Activated CD8-positive, alpha-beta T cell treated with anti-CD3 and anti-CD28 coated beads, Interleukin-2, amount 10 ng/mL, durations not matched to agents 7 days and 5 days (primary cell): ENCODE results near the gene ZFP69. TPM values are rescaled to one million over a fixed set of nuclear protein-coding genes. Genes with fewer than 3 reads are reported as not detected.
A peak's percentile ranks its signal among the peaks of the same experiment; 100 is the strongest.

Experiments used
- ATAC-seq: fragments of 150-1000 bp; cut with Tn5 transposase; one replicate; pipeline ENCODE4 v1.10.0; 2021; ENCODE audit warnings: moderate library complexity
- CTCF ChIA-PET: fragments of 350-600 bp; sonication (Branson Sonifier 250); formaldehyde crosslinking; loops from one replicate; lab custom pipeline; 2021; ENCODE audit warnings: antibody characterized with exemption; lab: Charles Lee
- POLR2A ChIA-PET: fragments of 350-600 bp; sonication (Branson Sonifier 250); formaldehyde crosslinking; loops from one replicate; lab custom pipeline; 2021; ENCODE audit warnings: antibody characterized with exemption; lab: Charles Lee
- DNase-seq: peaks from one replicate; pipeline ENCODE4 v3.0.0-alpha.2; 2020
- H3K27ac Mint-ChIP-seq: one replicate; pipeline ENCODE4 v1.8.0; 2021; ENCODE audit warnings: mild to moderate bottlenecking, mixed read lengths
- H3K27me3 Mint-ChIP-seq: one replicate; pipeline ENCODE4 v1.8.0; 2021; ENCODE audit warnings: low read depth, mixed read lengths
- H3K36me3 Mint-ChIP-seq: one replicate; pipeline ENCODE4 v1.8.0; 2021; ENCODE audit warnings: low read depth, mixed read lengths
- H3K4me1 Mint-ChIP-seq: one replicate; pipeline ENCODE4 v1.8.0; 2021; ENCODE audit warnings: low read depth, mixed read lengths
- H3K4me3 Mint-ChIP-seq: one replicate; pipeline ENCODE4 v1.8.0; 2021; ENCODE audit warnings: mild to moderate bottlenecking, mixed read lengths
- H3K9me3 Mint-ChIP-seq: one replicate; pipeline ENCODE4 v1.8.0; 2022; ENCODE audit warnings: mixed read lengths; ENCODE audit not compliant: insufficient read depth
- total RNA-seq, 2 experiments: library from RNA; stranded (reverse); gene quantifications; one replicate each; pipeline ENCODE4 v1.2.3, GENCODE V29; 2021

Gene ZFP69
- total RNA-seq, 2 experiments from 2014 or later, result 2.2 to 2.7 TPM

GRCh38 chr1:40519517-40519916 is 42.4 kb downstream of the ZFP69 start:
- no peak for ATAC-seq
- POLR2A ChIA-PET, result interaction anchor here (0.6 to 1.3 kb wide), 2 partner anchors 12 to 732 kb away, joined by 4 to 6 read pairs; partner anchors contain the start of gene ZNF684

GRCh38 chr1:40530735-40531380 is 53.8 kb downstream of the ZFP69 start:
- ATAC-seq (no peak), DNase-seq (no peak)
- Mint-ChIP-seq H3K36me3 (peaks cover 26% of the 10 kb centered on the region), H3K9me3 (peaks cover 23% of the 10 kb centered on the region), H3K4me3 (peak overlapping the region; percentile 97), H3K27me3 (peaks cover 17% of the 10 kb centered on the region), H3K4me1 (peaks cover 20% of the 10 kb centered on the region), H3K27ac (peak overlapping the region; percentile 95)
- ChIA-PET POLR2A (interaction anchor here (1.4 to 2.0 kb wide), 3 partner anchors 12 to 161 kb away, joined by 4 to 7 read pairs (median 5); partner anchors contain the start of genes NFYC and ZFP69B), CTCF (interaction anchor here (1.2 to 2.6 kb wide), 7 partner anchors 15 to 422 kb away, joined by 3 to 18 read pairs (median 7); partner anchors contain the start of gene NFYC)

More at GRCh38 chr1:40519517-40519916, 42.4 kb downstream of the ZFP69 start:
- Mint-ChIP-seq H3K4me3 (no peak overlapping the region), H3K9me3 (peaks cover 49% of the 10 kb centered on the region), H3K4me1 (no peaks in the 10 kb centered on the region), H3K27ac (no peak overlapping the region), H3K27me3 (no peaks in the 10 kb centered on the region), H3K36me3 (peaks cover 35% of the 10 kb centered on the region)
- DNase-seq, result no peak
- CTCF ChIA-PET, result interaction anchor here (1.3 kb wide), 1 partner anchor 13 kb away, joined by 4 read pairs; no protein-coding TSS in a partner anchor

- Mint-ChIP-seq H3K27me3 (peaks cover 13% of the 10 kb centered on the region), H3K27ac (peak within 1 kb of the TSS; percentile 95), H3K4me3 (peak within 1 kb of the TSS; percentile 97), H3K36me3 (peaks cover 27% of the 10 kb centered on the region), H3K9me3 (peaks cover 18% of the 10 kb centered on the region), H3K4me1 (peaks cover 20% of the 10 kb centered on the region)
- DNase-seq (peak; percentile 91), ATAC-seq (peak; percentile 97)
- CTCF ChIA-PET, result interaction anchor here (0.6 to 2.6 kb wide), 24 partner anchors 9 to 434 kb away, joined by 3 to 18 read pairs (median 5); partner anchors contain the start of genes CITED4 and NFYC
- POLR2A ChIA-PET, result interaction anchor here (0.8 to 2.0 kb wide), 8 partner anchors 13 to 267 kb away, joined by 3 to 11 read pairs (median 4); partner anchors contain the start of genes EXO5, NFYC, SMAP2 and ZFP69B
Observed at GRCh38 chr1:40531381-40532061, 54.4 kb downstream of the ZFP69 start, which contains the start of gene ZNF684. TSS of gene ZNF684 (plus strand) at chr1:40531637. CDS start at chr1:40533167, 1,530 bp downstream.

- DNase-seq (no peak), ATAC-seq (no peak)
- Mint-ChIP-seq H3K27ac (peak overlapping the region; percentile 95), H3K9me3 (peaks cover 18% of the 10 kb centered on the region), H3K27me3 (peaks cover 10% of the 10 kb centered on the region), H3K36me3 (peaks cover 28% of the 10 kb centered on the region), H3K4me1 (peaks cover 20% of the 10 kb centered on the region), H3K4me3 (peak overlapping the region; percentile 97)
- ChIA-PET CTCF (interaction anchor here (0.7 to 2.6 kb wide), 34 partner anchors 10 to 434 kb away, joined by 3 to 18 read pairs (median 5); partner anchors contain the start of genes CITED4, EXO5 and NFYC), POLR2A (interaction anchor here (0.8 to 2.0 kb wide), 8 partner anchors 13 to 266 kb away, joined by 3 to 11 read pairs (median 4); partner anchors contain the start of genes EXO5, NFYC, SMAP2 and ZFP69B)
Observed at GRCh38 chr1:40532062-40532389, 54.9 kb downstream of the ZFP69 start.

DNA sequence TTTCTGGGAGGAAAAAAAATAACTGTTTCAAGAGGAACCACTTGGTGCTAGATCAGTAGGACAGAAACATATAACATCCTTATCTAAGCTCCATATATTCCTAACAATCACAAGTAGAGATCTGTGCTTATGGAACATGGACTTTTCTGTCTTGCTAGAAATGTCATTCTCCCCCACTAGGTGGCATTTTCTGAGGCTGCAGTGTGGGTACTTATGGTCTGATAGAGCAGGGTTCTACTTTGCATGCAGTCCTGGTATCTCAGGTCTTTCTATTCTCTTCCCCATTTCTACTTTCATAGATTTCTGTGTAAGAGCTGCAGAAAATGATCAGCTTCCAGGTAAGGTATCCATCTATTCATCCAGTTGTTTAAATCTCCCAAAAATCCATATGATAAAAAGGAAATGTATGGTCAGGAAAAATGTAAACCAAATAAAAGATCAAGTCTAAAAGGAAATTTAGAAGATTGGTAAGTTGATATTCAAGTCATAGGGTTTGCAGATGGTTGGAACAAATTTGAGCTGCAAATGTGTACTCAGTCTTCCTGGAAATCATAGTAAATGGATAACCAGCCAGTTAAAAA is 55.8 kb downstream of the ZFP69 start:
- Mint-ChIP-seq H3K27ac (no peak overlapping the region), H3K9me3 (peaks cover 13% of the 10 kb centered on the region), H3K36me3 (peaks cover 33% of the 10 kb centered on the region), H3K27me3 (peaks cover 10% of the 10 kb centered on the region), H3K4me1 (peaks cover 20% of the 10 kb centered on the region), H3K4me3 (peak overlapping the region; percentile 97)
- DNase-seq (peak; percentile 56), ATAC-seq (no peak)
- ChIA-PET CTCF (interaction anchor here (0.6 to 2.6 kb wide), 44 partner anchors 9 to 630 kb away, joined by 3 to 18 read pairs (median 4); partner anchors contain the start of genes CITED4, EXO5 and NFYC), POLR2A (interaction anchor here (0.7 to 2.0 kb wide), 3 partner anchors 24 to 213 kb away, joined by 4 to 11 read pairs (median 7); partner anchors contain the start of genes EXO5 and NFYC)

DNA sequence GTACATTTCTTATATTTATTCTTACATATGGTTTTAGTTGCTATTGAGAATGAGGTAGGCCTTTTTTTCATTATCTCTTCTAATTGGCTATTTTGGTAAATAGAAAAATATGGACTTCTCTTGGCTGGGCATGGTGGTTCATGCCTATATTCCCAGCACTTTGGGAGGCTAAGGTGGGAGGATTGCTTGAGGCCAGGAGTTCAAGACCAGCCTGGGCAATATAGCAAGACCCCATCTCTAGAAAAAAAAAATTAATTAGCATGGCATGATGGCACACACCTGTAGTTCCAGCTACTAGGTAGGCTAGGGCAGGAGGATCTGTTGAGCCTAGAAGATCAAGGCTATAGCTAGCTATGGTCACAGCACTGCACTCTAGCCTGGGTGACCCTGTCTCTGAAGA is 57.5 kb downstream of the ZFP69 start:
- H3K4me3 Mint-ChIP-seq, result no peak overlapping the region
- H3K4me1 Mint-ChIP-seq, result peaks cover 20% of the 10 kb centered on the region
- ATAC-seq, result no peak
- ChIA-PET CTCF (no interaction called here), POLR2A (no interaction called here)
- peaks cover 39% of the 10 kb centered on the region for H3K36me3 Mint-ChIP-seq
- H3K27ac Mint-ChIP-seq, result no peak overlapping the region
- DNase-seq, result no peak
- H3K9me3 Mint-ChIP-seq, result peaks cover 10% of the 10 kb centered on the region
- H3K27me3 Mint-ChIP-seq, result peaks cover 3% of the 10 kb centered on the region

GRCh38 chr1:40535732-40536131 is 58.6 kb downstream of the ZFP69 start:
- peaks cover 6% of the 10 kb centered on the region for H3K9me3 Mint-ChIP-seq
- no peak overlapping the region for H3K27ac Mint-ChIP-seq
- no peak for DNase-seq
- ChIA-PET CTCF (no interaction called here), POLR2A (no interaction called here)
- peaks cover 20% of the 10 kb centered on the region for H3K4me1 Mint-ChIP-seq
- H3K27me3 Mint-ChIP-seq, result no peaks in the 10 kb centered on the region
- peaks cover 48% of the 10 kb centered on the region for H3K36me3 Mint-ChIP-seq
- no peak for ATAC-seq
- no peak overlapping the region for H3K4me3 Mint-ChIP-seq

DNA sequence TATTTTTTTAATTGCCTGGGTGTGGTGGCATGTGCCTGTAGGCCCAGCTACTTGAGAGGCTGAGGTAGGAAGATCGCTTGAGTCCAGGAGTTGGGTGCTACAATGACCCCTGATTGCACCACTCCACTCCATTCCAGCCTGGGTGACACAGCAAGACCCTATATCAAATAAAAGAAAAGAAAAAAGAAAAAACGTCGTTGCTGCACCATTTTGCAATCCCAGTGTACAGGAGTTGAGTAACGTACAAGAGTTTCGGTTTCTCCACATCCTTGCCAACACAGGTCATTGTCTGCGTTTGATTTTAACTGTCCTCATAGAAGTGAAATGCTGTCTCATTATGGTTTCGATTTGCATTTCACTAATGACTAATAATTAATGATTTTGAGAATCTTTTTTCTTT is 62.2 kb downstream of the ZFP69 start:
- Mint-ChIP-seq H3K4me1 (no peaks in the 10 kb centered on the region), H3K4me3 (no peak overlapping the region)

More for the DNA sequence above, 62.2 kb downstream of the ZFP69 start:
- H3K27ac Mint-ChIP-seq, result no peak overlapping the region
- DNase-seq (no peak), ATAC-seq (no peak)
- no peaks in the 10 kb centered on the region for H3K9me3 Mint-ChIP-seq
- POLR2A ChIA-PET, result no interaction called here
- CTCF ChIA-PET, result no interaction called here
- H3K27me3 Mint-ChIP-seq, result no peaks in the 10 kb centered on the region
- H3K36me3 Mint-ChIP-seq, result peaks cover 56% of the 10 kb centered on the region

Other genes with a start within 250 kb of the ZFP69 start
- gene TMCO2, start 229.4 kb upstream of the ZFP69 start, total RNA-seq, result not detected
- gene ZMPSTE24, start 219.1 kb upstream of the ZFP69 start, total RNA-seq, result 10 to 100 TPM; 28.9 to 29.8 TPM
- 1 to 10 TPM; 2.4 to 2.5 TPM for gene COL9A2, start 160.0 kb upstream of the ZFP69 start, total RNA-seq
- gene SMAP2, start 103.6 kb upstream of the ZFP69 start, total RNA-seq, result 100 to 1,000 TPM; 106 to 107 TPM
- 1 to 10 TPM; 3.6 to 3.8 TPM for gene ZFP69B, start 26.8 kb upstream of the ZFP69 start, total RNA-seq
- 10 to 100 TPM; 21.0 to 24.2 TPM for gene EXO5, start 31.5 kb downstream of the ZFP69 start, total RNA-seq
- 1 to 10 TPM; 6.1 to 7.9 TPM for gene ZNF684, start 54.3 kb downstream of the ZFP69 start, total RNA-seq
- 1 to 10 TPM; 4.7 to 6.2 TPM for gene RIMS3, start 188.4 kb downstream of the ZFP69 start, total RNA-seq
- 10 to 100 TPM; 71.5 to 74.4 TPM for gene NFYC, start 214.4 kb downstream of the ZFP69 start, total RNA-seq